Ramos (cell line): ENCODE data around the gene RPA1.
"Not testable (repeated sequence)": the region's sequence is repeated elsewhere in the genome, so short reads cannot be mapped to it uniquely, and the experiment has no call there.

Experiments
- in situ Hi-C: fragments of 300-500 bp; cut with MboI; formaldehyde crosslinking; loops from one replicate; pipeline ENCODE4 v1.14.3; 2022; ENCODE audit warnings: low sequenced_read_pairs; ENCODE audit not compliant: unreplicated experiment

RPA1 gene

DNA sequence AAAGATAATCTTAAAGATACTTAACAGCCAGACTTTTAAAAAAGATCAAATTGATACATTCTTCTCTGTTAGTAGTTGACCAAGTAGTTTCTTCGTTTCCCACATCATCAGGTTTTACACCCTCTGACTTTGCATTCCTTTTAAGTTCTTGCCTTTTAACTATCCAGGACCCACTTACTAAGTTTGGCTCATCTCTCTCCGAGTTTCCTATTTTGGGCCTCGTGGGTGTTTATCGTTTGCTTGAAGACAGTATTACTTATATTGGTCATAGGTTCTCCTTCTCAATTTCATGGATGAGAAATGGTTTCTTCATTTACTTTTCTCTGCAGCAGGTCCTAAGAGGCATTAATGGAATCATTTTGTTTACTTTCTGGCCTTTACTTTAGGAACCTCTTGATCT is 43.2 kb downstream of the RPA1 start:
- in situ Hi-C loops, result no loop called here

GRCh38 chr17:1873418-1873817 is 43.6 kb downstream of the RPA1 start:
- in situ Hi-C loops, result no loop called here

DNA sequence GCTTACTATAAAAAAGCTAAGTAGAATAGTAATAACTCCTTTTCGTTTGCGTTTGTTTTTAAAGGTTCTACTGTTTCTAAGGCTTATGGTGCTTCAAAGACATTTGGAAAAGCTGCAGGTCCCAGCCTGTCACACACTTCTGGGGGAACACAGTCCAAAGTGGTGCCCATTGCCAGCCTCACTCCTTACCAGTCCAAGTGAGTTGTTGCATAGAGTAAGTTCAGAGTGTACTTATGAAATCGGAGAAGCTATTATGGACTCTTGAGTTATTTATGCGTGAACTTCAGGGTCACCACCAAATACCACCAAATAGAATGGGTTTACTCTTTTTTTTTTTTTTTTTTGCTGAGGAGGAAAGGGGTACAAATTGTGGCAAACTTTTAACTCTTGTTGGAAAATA is 45.8 kb downstream of the RPA1 start:
- in situ Hi-C loops, result no loop called here

DNA sequence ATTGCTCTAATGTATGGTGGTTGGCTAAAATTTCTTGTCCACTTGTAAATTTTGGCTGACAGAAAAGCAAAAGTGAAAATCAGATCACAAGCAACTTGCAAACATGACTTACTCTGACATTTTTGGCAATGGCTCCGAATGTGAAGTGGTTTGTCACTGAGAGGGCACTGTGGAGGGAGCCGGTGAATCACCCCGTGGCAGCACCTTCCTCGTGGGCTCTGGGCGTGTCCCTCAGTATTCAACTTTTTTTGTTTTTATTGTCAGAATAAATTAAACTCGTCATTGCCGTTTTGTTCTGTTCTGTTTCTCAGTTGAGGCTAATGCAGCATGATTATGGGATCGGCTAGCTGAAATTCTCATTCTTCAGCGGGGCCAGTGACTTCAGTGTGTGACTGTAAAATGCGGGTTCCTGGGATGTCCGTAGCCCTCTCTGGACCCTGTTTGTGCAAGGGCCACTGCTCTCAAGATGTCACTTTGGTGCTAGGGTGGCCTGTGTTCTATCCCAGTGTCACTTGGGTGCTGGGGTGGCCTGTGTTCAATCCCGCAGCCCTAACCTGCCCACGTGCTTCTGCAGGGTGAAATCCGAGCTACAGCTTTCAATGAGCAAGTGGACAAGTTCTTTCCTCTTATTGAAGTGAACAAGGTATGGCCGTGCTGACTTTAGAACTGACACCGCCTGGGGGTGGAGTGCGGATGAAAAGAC is 48.8 kb downstream of the RPA1 start:
- in situ Hi-C loops, result no loop called here

DNA sequence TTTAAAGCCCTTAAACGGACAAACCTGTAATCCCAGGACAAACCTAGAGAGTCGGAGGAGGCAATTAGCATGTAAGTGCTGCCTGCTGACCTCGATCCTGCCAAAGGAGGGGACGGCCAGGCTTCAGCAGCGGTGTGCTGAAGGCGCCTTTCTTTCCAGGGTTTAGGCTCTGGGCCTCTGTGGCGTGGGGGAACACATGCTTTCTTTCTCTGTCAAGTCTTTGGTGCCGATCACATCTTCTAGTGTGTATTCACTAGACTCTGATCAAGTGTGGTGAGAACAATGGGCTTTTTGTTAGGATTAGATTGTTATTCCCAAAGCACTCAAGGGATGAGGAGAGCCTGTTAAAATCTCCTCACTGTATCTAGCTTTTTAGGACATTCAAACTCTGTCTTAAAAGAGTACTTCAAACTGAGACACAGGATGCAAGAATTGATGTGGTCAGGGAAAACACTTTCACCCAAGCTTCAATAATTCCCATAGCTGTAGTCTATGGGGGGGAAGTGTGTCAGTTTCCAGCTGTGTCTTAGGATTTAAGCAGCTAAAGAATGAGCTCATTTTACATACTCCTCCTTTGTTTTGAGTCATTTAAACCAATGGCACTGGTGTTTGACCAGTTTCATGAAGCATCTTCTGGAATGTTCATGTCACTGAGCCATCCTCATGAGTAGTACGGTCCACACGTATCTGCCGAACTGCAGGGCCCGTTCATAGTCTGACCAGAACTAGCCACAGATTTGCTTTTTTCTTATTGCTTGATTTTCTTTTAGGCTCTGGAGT is 51.2 kb downstream of the RPA1 start:
- in situ Hi-C loops, result no loop called here

DNA sequence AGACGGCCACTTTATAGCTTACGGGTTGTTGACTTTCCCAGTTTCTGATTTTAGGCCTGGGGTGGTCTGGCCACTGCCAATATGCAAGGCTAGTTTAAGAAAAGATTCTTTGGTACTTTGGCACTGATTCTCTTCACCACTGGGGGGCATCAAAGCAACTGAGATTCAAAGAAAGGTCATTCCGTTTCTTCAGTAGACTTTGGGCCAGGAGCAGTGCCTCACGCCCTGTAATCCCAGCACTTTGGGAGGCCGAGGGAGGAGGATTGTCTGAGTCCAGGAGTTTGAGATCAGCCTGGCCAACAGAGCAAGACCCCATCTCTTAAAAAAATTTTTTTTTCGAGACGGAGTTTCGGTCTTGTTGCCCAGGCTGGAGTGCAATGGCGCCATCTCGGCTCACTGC is 53.0 kb downstream of the RPA1 start:
- in situ Hi-C loops, result no loop called here

- in situ Hi-C loops, result no loop called here
Measured at GRCh38 chr17:1883536-1883935, 53.7 kb downstream of the RPA1 start.

GRCh38 chr17:1888741-1889140 is 58.9 kb downstream of the RPA1 start:
- in situ Hi-C loops, result no loop called here

DNA sequence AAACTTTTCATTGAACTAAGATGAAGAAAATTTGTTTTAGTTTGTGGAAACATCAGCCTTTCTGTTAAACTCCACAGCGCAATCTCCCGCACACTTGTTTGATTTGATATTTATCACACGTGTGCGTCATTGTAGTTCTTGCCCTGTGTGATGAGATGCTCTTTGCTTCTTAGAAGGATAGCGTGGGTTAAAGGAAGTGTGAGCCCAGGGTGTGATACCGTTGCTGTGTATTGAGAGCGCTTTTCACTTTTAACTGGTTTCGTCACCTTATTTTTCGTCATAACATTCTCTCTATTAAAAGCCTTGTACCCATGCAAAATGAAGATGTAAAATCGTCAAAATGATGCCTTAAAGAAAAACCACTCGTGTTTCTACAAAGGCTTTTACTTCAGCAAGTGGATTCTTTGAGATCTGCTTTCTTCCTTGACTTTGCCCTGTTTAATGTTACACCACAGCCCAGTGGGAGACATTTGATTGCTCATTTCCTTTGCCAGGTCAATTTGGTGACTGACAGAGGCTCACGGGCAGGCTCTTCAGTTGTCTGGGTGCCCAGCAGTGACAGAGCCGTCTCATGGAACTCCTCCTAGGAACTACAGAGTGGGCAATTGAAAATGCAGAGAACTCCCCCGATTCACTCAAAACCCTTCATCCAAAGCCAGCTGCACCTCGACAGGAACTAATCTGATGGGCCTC is 61.1 kb downstream of the RPA1 start:
- in situ Hi-C loops, result no loop called here

DNA sequence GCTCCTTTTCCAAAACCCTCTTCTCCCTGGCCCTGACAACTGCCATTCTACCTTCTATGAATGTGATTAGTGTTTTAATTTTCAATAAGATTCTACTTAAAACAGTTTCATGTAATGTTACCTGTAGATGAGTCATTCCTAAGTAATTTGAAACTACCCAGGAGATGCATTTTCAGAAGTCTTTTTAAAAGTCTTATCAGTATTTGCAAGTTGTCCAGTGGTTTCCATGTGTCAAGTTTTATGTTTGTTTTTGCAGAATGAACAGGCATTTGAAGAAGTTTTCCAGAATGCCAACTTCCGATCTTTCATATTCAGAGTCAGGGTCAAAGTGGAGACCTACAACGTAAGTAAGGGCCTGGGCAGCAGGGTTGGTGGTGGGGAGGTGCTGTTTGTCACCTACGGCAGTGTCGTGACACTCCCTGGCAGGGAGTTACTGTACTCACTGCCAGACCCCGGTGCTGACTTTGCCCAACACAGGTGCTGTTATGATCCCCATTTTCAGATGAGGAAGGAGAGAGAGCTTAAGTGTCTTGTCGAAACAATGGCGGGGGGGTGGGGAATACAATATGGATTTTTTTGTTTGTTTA is 65.0 kb downstream of the RPA1 start:
- in situ Hi-C loops, result no loop called here

- in situ Hi-C loops, result not testable (repeated sequence)
Measured at GRCh38 chr17:1895479-1895878, 65.7 kb downstream of the RPA1 start.

DNA sequence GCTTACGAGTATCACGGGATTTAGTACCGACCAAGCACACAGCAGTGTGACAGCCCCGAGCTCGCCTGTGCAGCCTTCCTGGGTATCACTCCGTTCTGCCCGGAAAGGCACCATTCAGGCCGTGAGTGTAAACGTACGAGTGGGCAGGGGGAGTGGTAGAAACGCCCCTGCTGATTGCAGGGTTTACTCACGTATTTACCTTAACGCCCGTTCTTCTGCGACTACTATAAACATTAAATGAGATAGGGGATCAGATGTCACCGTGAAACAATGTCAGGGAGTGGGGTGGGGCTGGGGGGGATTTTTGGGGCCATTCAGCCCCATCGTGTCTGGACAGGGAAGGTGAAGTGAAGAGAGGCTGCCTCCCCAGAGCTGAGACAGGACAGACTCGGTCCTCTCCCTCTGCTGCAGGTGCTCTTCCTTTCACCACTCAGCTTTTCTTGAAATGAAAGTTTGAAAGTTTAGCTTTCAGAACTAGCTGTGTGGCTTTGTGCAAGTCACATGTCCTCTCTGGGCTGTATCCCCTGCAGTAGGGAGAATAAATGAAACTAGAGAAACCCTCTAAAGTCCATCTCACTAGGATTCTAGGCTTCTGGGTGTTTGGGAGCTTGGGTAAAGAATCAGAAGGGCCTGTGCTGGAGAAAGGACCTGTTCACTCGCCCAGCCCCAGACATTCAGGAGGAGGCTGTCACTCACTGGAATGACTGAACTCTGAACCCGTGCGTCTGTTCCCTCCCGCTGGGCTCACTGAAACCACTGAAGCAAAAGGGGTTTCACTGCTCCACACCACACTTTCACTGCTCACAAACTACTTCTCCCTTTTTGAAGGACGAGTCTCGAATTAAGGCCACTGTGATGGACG is 66.7 kb downstream of the RPA1 start:
- in situ Hi-C loops, result no loop called here

DNA sequence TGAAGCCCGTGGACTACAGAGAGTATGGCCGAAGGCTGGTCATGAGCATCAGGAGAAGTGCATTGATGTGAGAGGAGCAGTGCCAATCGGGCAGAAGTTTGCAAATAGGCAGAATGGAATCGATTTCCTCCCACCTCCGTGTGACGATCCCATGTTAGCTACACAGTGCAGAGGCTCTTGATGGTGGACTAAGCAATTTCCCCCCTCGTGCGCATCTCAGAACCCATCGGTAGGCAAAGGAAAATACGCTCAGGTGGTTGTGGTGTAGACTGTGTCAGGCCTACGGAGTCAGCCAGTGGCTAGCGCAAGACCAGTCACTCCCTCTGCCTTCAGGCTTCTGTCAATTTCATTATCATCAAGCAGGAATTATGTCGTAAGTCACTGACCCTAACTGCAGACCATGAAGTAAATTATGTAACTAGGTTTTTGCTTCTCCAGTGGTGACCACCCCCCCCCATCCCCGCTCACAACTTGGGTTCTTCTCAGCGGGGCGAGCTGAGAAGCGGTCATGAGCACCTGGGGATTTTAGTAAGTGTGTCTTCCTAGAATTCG is 67.4 kb downstream of the RPA1 start:
- in situ Hi-C loops, result no loop called here

- in situ Hi-C loops, result no loop called here
Measured at GRCh38 chr17:1898332-1898731, 68.5 kb downstream of the RPA1 start.

DNA sequence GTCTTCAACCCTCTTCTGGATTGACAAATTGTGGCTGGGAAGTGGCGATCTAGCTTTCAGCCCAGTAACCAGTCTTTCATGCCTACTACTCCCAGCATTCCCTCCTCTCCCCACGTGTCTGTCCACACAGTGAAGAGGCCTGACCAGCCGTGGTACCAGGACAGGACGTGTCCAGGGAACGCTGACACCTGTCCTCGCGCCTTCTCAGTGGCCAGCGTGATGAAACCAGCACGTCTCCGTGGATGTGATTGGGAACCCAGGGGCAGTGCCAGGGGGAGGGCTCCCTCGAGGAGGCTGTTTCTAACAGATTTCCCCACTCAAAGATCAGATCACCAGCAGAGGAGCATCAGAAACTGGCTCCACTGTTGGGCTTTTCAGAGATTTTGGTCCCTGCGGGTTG is 69.1 kb downstream of the RPA1 start:
- in situ Hi-C loops, result no loop called here

GRCh38 chr17:1899403-1900000 is 69.7 kb downstream of the RPA1 start:
- in situ Hi-C loops, result no loop called here

DNA sequence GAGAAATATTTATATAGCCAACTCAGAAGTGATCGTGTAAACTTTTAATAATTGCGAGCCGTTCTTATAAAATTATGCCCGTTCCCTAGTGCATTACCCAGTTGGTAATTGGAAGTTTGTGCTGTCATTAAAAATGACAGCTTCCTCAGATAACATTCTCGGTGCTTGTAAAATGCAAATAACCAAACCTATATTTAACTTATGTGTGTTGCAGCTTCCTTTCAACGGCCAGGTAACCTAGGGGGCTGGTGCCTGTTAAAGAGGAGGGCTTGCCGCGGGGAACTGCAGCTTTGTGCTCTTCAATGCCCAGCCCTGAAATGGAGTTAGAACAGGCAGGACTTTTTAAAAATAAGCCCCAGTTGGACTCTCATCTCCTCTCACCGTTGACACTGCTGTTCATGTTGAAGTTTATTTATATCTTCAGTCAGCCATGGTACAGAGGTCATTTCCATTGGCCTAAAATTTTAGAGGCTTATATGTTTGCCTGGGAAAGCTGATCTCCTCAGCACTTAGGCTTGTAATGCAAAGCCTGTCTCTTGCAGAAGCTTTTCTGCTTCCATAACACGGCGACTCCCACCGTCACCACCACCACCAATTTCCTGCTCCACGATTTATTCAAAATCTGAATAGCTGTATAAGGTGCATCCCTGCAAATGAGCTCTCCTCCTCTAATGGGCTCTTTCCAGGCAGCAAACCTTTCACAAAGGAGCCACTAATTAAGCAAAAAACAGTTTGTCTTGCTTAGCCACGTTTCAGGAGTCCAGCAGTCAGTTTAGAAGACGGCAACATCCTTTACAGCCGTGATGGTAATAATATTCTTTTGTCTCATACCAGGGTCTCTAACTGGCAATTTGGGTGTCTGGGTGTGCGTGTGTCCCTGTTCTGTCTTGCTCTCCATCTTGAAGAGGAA is 74.7 kb downstream of the RPA1 start:
- in situ Hi-C loops, result no loop called here

DNA sequence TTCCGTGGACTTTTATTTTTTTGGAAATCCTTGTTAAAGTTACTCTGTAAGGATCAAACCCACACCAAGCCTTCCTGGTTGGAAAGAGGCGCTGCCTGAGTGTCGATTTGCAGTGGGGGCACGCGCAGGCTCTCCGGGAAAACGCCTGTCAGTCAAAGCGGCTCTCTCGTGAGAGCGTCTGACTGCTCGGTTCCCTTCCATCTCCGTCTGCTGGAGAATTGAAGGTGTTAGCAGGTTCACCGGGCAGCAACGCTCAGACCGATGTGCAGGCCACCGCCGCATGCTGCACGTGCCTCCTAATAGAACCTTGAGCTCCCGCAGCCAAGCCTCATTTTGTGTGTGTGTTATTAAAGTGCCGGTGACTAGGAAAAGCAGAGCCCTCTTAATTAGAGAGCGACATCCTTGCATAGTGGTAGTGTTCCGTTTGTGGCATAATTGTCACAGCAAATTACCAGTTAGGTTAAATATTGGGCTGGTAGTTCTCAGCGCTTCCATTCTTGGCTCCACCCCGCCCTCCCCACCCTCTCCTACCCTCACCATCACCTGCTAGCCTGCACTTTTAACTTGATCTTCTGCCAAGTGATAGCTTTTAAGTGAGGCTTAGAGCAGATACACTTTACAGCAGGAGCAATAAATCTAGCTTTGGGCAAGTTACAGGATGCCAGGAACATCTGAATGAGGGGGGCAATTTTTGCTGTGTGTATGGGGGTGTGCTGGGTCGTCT is 75.5 kb downstream of the RPA1 start:
- in situ Hi-C loops, result no loop called here
